NCI-H460 (cell line): Measurements from ENCODE around the gene UBE2L5. TPM values are rescaled to one million over a fixed set of nuclear protein-coding genes. Genes with fewer than 3 reads are reported as not detected.
"Not testable (repeated sequence)": the region's sequence is repeated elsewhere in the genome, so short reads cannot be mapped to it uniquely, and the experiment has no call there.

Experiments used
- DNase-seq: peaks from one replicate; pipeline ENCODE4 v3.0.0-alpha.2; 2016; ENCODE audit warnings: low read depth; ENCODE audit errors: extremely low read depth
- total RNA-seq: library from RNA; depleted of rRNA; stranded (reverse); fragments of >200 nt; shearing (Covaris generic); gene quantifications from 2 replicates; pipeline ENCODE4 v1.2.3, GENCODE V29; 2014

Gene UBE2L5
- total RNA-seq, 1 experiment from 2014 or later, result not detected

- no peak for DNase-seq
Observed at GRCh38 chr13:30435911-30436451, 13.7 kb downstream of the UBE2L5 start.

- no peak for DNase-seq
Observed at GRCh38 chr13:30437177-30437576, 14.9 kb downstream of the UBE2L5 start.

DNA sequence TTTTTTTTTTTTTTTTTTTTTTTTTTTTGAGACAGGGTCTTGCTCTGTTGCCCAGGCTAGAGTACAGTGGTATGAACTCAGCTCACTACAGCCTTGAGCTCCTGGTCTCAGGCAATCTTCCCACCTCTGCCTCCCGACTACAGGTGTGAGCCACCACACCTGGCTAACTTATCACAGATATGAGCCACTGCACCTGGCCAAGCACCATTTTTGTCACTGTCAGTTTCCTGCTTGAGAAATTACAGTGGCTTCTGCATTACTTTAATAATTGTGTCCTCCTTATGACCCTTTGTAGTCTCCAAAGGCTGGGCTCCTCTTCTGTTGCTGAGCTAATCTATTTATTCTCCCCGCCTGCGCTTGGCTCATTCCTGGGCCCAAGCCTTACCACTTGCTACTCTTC is 16.0 kb downstream of the UBE2L5 start:
- no peak for DNase-seq

DNA sequence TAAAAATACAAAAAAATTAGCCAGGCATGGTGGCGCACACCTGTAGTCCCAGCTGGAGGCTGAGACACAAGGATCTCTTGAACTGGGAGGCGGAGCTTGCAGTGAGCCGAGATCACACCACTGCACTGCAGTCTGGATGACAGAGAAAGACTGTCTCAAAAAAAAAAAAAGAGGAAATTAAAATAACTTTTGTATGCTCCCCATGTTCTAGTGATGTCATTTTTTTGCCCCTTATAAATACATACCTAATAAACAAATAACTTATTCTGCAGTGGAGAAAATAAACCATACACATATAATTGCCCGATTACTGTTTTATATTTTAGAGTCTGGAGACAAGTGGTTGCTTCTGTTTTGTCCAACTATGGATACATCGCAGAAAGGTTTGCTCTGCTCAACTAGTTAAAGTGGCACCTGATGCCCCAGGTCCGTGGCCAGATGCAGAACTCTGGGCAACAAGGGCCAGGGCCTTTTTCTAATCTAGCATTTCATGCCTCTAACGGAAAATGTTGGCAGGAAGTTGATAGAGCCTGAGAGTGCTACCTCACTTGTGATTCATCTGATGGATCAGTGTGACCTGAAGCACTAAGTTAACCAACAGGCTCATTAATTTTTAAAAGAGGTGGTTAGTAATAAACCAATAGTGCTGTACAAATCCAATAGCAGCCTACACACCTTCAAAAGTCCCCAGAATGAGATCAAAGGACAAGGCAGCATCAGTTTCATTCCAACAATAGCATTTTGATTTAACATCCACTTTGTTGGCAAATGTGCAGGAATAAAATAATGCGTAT is 18.8 kb downstream of the UBE2L5 start:
- DNase-seq, result no peak

DNA sequence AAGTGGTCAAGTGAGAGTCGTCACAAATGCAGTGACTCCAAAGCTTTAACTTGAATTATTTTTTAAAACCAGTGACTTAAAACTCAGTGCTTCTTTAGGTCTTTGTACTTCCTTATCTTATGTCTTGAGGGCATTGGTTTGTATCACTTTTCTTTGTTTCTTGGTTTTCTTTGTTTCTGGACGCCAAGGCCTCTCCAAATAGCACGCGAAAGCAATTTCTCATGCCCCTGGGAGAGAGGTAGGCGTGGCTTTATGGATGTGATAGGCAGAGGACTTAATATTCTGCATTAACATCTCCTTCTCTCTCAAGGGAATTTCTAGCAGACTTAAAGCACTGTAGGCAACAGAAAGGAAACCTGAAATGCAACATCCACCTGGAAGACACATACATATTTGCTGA is 20.6 kb downstream of the UBE2L5 start:
- no peak for DNase-seq

GRCh38 chr13:30443491-30443890 is 21.2 kb downstream of the UBE2L5 start:
- not testable (repeated sequence) for DNase-seq

DNA sequence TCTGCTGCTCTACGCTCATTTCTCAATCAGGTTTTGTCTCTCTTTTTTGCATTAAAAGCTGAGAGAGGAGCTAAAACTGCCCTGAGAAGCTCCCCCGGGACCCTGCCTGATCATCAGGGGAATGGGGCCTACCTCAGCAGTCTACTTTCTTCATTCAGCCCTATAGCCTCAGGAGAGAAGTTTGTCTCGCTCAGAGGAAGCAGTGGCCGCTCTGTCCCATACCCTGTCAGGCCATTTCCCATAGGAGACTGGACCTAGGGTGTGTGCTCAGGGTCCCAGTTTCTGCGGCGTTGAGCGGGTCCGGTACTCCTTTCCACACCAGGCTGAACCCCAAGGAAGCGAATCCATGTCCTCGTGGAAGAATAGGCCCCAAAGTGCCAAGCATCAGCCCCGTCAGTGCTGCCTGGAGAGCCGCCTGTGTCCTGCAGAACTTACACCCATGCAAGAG is 21.7 kb downstream of the UBE2L5 start:
- DNase-seq, result no peak

- DNase-seq, result no peak
Observed at GRCh38 chr13:30446126-30446500, 23.8 kb downstream of the UBE2L5 start.

- DNase-seq, result no peak
Observed at GRCh38 chr13:30448441-30448840, 26.1 kb downstream of the UBE2L5 start.

DNA sequence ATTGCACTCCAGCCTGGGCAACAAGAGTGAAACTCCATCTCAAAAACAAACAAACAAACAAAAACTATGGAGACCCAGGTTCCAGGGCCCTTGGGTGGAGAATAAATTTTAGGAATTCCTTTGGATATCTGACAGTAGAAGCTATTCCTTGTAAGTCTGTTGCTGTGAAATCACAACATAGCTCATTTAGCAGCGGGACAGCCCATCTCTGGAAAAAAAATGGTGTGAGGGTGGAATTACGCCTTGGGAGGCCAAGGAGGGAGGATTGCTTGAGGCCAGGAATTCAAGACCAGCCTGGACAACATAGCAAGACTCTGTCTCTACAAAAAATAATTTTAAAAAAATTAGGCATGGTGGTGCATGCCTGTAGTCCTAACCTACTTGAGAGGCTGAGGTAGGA is 27.8 kb downstream of the UBE2L5 start:
- DNase-seq, result no peak

DNA sequence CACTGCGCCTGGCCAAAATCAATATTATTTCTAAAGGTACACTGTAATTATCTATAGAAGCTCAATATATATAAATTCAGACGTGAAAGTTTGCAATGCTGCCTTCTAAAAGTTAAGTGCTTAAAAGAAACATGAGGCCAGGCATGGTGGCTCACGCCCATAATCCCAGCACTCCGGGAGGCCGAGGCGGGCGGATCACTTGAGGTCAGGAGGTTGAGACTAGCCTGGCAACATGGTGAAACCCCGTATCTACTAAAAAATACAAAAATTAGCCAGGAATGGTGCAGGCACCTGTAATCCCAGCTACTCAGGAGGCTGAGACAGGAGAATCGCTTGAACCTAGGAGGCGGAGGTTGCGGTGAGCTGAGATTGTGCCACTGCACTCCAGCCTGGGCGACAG is 29.2 kb downstream of the UBE2L5 start:
- DNase-seq, result not testable (repeated sequence)

DNA sequence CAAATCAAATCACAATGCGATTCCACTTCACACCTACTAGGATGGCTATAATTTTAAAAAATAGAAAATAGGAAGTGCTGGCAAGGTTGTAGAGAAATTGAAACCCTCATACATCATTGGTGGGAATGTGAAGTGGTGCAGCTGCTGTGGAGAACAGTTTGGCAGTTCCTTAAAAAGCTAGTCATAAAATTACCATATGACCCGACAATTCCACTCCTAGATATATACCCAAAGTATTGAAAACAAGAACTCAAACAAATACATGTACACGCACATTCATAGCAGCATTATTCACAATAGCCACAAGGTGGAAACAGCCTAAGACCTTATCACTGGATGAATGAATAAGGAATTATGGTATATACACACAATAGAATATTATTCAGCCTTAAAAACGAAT is 31.4 kb downstream of the UBE2L5 start:
- DNase-seq, result no peak

- no peak for DNase-seq
Observed at GRCh38 chr13:30454991-30455390, 32.7 kb downstream of the UBE2L5 start.

DNA sequence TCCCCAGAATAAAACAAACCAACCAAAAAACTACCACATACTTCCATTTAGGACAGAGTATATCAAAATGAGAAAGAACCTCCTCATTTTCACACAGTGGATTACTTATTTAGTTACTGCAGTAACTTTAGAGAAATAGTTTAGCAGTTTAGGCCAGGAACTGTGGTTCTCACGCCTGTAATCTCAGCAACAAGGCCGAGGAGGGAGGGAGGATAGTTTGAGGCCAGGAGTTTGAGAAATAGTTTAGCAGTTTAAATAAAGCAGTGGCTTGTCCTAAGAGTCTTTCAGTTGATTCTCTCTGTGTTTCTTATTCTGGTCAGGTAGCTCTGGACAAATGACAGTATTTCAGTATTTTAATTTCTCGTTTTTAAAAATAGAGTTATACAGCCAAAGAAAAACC is 34.0 kb downstream of the UBE2L5 start:
- no peak for DNase-seq

DNA sequence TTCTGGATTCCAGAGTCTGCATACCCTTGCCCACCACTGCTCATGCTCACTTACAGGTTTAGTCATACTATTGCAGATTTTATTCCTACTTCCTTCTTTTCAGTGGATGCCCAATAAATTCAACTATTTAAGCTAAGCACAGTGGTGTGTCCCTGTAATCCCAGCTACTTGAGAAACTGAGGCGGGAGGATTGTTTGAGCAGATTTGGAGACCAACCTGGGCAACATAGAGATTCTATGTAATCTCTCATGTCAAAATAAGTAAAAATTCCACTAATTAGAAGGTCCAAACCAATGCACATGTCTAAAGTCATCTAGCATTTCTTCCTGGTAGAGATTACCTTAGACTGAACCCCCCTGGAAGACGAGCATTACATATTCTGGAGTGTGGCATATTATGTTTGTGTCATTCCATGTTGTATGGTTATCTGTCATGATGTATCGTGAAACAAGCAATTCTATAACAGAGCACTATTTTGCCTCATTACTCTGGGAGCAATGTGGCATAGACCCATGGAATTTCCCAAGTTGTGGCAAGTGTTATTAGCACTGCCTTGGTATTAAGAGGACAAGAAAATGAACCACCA is 35.1 kb downstream of the UBE2L5 start:
- no peak for DNase-seq

DNA sequence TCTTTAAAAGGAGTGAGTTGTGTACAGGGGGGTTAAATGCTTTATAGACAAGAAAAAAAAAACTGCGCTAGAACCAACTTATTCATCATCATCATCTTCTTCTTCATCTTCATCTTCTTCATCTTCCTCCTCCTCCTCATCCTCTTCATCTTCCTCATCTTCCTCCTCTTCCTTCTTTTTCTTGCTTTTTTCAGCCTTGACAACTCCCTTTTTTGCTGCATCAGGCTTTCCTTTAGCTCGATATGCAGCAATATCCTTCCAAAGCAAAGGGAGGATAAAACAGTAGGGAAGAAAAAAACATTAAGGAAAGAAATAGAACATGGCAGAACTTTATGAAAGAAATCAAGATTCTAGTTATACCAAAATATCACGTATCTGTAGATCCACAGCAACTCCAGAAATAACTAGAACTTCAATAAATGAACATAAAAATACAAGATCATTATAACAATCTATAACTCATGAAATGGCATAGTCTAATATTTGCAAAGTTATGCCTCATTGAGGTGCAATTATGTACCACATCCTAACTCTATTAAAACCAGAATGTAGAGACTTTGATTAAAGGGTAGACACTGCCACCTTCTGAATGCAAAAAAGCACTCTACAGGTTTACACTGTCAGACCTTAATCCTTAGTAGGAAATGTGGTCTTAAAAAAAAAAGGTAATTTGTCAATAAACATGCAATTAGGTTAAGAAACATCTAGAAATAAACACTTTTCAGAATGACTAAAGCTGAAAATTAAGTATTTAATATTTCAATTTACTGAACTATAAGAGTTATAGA is 39.2 kb downstream of the UBE2L5 start:
- not testable (repeated sequence) for DNase-seq

DNA sequence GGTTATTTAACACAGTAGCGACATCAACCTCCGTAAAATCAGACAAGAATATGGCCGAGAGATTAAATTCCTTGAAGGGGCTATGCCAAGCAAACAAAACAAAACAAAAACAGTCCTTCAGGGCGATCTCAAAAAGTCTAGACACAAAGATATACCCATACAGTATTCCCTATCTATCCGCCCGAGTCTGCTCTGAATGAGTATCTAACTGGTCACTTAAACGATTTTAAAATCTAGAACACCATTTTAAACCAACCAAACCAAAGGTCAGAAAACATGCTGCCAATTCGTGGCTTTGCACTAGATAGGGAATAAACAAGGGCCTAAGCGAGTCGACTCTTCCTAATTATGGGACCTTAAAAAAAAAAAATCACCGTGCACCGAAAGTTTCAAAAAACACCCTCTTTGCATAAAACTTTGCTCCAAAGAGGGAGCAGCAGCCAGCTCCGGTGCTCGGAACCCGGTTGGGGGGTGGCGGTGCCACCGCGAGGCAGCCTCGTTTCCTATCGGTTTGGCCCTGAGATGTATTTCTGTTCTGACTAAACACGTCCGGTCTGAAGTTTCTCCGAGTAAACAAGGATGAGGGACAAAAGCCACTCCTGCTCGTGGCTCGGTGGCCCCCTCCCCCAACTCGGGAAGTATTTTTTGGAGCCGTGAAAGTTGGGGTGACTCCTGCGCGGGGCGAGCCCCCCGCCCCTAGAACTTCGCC is 41.6 kb downstream of the UBE2L5 start:
- no peak for DNase-seq

GRCh38 chr13:30464496-30465342 is 42.4 kb downstream of the UBE2L5 start:
- peak; percentile 58 for DNase-seq

- DNase-seq, result no peak
Observed at GRCh38 chr13:30465343-30465592, 43.0 kb downstream of the UBE2L5 start.
